HG02623 (cell line): Measurements from ENCODE around the gene ZNF783.

Experiments used
- ATAC-seq: cut with Tn5 transposase; IDR thresholded peaks from one replicate; pipeline ENCODE4 v1.9.1; 2021; ENCODE audit warnings: moderate library complexity; ENCODE audit not compliant: unreplicated experiment

Gene ZNF783

GRCh38 chr7:149280661-149281507 is 18.9 kb downstream of the ZNF783 start:
- ATAC-seq: no peak

DNA sequence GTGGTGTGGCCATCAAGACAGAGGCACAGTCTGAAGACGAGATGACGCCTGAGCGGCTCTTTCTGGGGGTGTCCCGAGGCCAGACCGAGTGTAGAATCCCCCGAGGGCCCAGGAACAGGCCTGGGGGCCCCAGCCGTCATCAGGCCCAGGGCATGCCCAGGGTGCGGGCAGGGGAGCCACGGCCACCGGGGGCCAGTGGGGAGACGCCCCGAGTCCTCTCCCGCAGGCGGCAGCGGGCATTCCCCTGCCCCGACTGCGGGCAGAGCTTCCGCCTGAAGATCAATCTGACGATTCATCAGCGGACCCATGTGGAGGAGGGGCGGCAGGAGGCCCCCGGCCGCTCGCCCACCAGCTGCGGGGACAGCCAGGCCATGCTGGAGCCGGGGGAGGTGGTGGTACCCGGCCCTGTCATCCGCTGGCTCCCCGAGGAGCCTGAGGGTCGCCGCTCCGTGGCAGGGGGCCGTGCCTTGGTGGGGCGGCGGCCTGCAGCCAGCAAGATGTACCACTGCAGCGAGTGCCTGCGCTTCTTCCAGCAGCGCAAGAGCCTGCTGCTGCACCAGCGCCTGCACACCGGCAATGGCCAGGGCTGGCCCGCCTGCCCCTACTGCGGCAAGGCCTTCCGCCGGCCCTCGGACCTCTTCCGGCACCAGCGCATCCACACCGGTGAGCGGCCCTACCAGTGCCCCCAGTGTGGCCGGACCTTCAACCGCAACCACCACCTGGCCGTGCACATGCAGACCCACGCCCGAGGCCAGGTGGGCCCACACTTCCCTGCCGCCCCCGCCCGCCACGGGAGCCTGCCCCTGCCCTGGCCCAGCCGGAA is 19.7 kb downstream of the ZNF783 start:
- ATAC-seq: no peak

DNA sequence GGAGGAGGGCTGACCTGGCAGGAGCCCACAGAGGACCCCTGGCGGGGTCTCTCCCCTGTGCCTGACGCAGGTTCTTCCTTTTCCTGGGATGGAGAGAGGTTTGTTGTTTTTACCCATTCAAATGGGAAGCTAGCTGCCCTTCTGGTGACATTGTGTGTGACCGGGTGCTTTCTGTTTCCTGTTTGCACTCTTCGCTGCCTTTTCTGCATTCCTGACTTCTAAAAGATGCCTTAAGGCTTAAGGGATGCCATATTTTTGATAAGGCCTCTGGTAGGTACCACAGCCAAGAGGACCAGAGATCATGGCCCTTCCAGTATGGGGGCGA is 20.3 kb downstream of the ZNF783 start:
- no peak for ATAC-seq

GRCh38 chr7:149283321-149283720 is 21.3 kb downstream of the ZNF783 start:
- no peak for ATAC-seq

GRCh38 chr7:149284343-149284742 is 22.3 kb downstream of the ZNF783 start:
- no peak for ATAC-seq

DNA sequence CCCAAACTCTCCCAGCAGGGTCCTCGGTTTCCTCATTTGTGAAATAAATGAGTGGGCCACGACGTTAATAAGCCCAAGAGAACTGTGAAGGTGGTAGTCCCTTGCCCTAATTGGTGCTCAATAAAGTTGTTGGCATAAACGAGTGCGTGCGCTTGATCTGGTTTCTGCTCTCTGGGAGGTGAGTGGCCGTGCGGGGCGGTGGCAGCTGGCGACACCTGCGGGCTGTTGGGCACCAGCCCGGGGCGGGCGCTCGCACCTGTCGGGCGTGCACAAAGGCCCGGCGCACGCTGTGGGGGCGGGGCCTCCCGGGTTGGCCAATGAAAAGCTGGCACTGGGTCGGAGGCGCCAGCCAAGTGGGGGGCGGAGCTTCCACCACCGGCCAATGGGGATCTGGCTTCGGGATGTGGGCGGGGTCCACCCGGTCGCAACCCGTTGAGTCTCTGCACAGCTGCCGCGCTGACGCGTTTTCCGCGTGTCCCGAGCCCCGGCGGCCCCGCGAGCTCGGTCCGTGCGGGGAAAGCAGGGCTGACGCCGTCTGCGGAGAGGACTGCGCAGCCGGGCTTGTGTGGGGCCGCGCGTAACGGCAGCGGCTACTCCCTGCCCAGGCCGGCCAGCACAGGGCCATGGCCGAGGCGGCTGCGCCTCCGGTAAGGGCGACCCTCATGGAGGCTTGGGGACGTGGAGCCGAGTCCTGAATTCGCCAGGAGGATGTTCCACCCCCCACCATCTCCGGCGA is 23.0 kb downstream of the ZNF783 start:
- peak; percentile 96 for ATAC-seq

GRCh38 chr7:149285603-149286002 is 23.6 kb downstream of the ZNF783 start:
- no peak for ATAC-seq

GRCh38 chr7:149286811-149287400 is 24.9 kb downstream of the ZNF783 start:
- ATAC-seq: no peak

- ATAC-seq: no peak
Observed at GRCh38 chr7:149287622-149288021, 25.6 kb downstream of the ZNF783 start.

GRCh38 chr7:149289262-149289661 is 27.3 kb downstream of the ZNF783 start:
- ATAC-seq: no peak

GRCh38 chr7:149289856-149290255 is 27.9 kb downstream of the ZNF783 start:
- ATAC-seq: no peak

DNA sequence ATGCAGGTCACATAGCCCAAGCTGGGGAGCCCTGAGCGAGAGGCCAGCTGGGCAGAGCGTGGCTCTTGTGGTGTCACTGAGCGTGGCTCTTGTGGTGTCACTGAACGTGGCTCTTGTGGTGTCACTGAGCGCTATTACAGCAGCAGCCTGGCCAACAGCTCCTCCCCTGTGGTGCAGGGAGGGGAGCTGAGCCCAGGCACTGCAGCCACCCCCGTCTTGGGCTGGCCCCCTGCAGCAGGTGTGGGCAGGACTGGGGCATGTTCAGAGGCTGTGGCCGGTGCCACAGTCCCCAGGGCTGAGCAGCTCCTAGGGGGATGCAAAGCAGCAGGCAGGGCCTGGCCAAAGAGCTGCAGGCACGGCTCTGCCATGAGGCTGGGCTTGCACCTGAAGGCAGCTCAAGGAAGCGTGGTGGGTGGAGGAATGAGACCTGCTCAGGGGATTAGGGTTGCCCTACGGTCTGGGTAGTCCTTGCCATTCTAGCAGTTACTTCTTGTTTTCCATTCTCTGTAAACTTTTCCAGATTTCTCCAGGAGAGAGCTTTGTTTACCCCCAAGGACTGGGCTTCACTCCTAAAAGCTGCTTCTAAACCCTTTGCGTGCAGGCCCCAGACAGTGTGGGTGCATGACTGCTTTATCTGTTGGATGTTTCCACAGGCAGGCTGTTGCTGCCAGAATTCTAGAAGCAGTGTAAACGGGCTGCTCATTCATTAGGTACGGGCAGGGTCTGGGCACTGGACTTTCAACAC is 29.2 kb downstream of the ZNF783 start:
- no peak for ATAC-seq

GRCh38 chr7:149291781-149292461 is 29.9 kb downstream of the ZNF783 start:
- ATAC-seq: no peak

GRCh38 chr7:149292462-149292823 is 30.4 kb downstream of the ZNF783 start:
- no peak for ATAC-seq

- ATAC-seq: no peak
Observed at GRCh38 chr7:149293338-149293737, 31.3 kb downstream of the ZNF783 start.

GRCh38 chr7:149293946-149294633 is 32.1 kb downstream of the ZNF783 start:
- no peak for ATAC-seq

- no peak for ATAC-seq
Observed at GRCh38 chr7:149294634-149295480, 32.9 kb downstream of the ZNF783 start.

- ATAC-seq: no peak
Observed at GRCh38 chr7:149295481-149295850, 33.5 kb downstream of the ZNF783 start.

- ATAC-seq: no peak
Observed at GRCh38 chr7:149296368-149296767, 34.4 kb downstream of the ZNF783 start.
